ENCODE results near the gene OSBPL1A. TPM values are rescaled to one million over a fixed set of nuclear protein-coding genes. Genes with fewer than 3 reads are reported as not detected.

The OSBPL1A gene
- total RNA-seq, 6 experiments from 2014 or later = 6.2 to 16.3 (median 13.7) TPM

DNA sequence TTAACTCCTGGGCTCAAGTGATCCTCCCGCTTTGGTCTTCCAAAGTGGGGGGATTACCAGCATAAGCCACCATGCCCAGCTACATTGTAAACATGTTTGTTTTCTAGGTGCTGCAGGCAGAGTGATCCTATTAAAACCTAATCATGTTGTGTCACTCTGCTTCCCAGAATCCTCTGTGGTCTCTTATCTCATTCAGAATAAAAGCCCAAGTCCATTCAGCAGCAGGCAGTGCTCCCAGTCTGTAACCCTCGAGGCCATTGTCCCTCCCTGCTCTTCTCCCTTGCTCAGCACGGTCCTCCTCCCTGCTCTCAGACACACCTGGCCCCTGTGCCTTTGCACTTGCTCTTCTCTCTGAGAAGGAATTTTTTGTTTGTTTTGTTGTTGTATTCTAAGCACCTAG, 269.9 kb downstream of the OSBPL1A start:
- peaks cover 25% of the 10 kb centered on the region for H3K4me1 Mint-ChIP-seq (ENCODE audit: low read depth)
- no peak overlapping the region for H3K27ac Mint-ChIP-seq
- TF ChIP-seq, protein P1, sequence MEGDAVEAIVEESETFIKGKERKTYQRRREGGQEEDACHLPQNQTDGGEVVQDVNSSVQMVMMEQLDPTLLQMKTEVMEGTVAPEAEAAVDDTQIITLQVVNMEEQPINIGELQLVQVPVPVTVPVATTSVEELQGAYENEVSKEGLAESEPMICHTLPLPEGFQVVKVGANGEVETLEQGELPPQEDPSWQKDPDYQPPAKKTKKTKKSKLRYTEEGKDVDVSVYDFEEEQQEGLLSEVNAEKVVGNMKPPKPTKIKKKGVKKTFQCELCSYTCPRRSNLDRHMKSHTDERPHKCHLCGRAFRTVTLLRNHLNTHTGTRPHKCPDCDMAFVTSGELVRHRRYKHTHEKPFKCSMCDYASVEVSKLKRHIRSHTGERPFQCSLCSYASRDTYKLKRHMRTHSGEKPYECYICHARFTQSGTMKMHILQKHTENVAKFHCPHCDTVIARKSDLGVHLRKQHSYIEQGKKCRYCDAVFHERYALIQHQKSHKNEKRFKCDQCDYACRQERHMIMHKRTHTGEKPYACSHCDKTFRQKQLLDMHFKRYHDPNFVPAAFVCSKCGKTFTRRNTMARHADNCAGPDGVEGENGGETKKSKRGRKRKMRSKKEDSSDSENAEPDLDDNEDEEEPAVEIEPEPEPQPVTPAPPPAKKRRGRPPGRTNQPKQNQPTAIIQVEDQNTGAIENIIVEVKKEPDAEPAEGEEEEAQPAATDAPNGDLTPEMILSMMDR (IDR thresholded peaks at IDR 0.05) = no peak
- no peak for DNase-seq
- peaks cover 5% of the 10 kb centered on the region; the same call in 1 of the 2 replicates for H3K36me3 Mint-ChIP-seq (ENCODE audit: low read depth)
- H3K9me3 Mint-ChIP-seq = no peaks in the 10 kb centered on the region
- peaks cover 2% of the 10 kb centered on the region for H3K27me3 Mint-ChIP-seq (ENCODE audit: insufficient read depth)
- H3K4me3 Mint-ChIP-seq = no peak overlapping the region

GRCh38 chr18:24126155-24126961, 271.3 kb downstream of the OSBPL1A start:
- Mint-ChIP-seq H3K27me3 (ENCODE audit: insufficient read depth) (peaks cover 2% of the 10 kb centered on the region), H3K9me3 (no peaks in the 10 kb centered on the region), H3K27ac (no peak overlapping the region), H3K4me1 (ENCODE audit: low read depth) (peaks cover 19% of the 10 kb centered on the region), H3K4me3 (no peak overlapping the region), H3K36me3 (ENCODE audit: low read depth) (peaks cover 5% of the 10 kb centered on the region; the same call in 1 of the 2 replicates)
- TF ChIP-seq, protein P1 (IDR thresholded peaks at IDR 0.05) = no peak
- no peak for DNase-seq

- TF ChIP-seq, protein P1 (IDR thresholded peaks at IDR 0.05) = no peak
- no peaks in the 10 kb centered on the region for H3K9me3 Mint-ChIP-seq
- DNase-seq = no peak
- peaks cover 2% of the 10 kb centered on the region for H3K27me3 Mint-ChIP-seq (ENCODE audit: insufficient read depth)
- no peak overlapping the region for H3K4me3 Mint-ChIP-seq
- peaks cover 6% of the 10 kb centered on the region for H3K36me3 Mint-ChIP-seq (ENCODE audit: low read depth)
- no peak overlapping the region for H3K27ac Mint-ChIP-seq
- H3K4me1 Mint-ChIP-seq (ENCODE audit: low read depth) = peaks cover 15% of the 10 kb centered on the region
Measured at GRCh38 chr18:24121625-24122024, 276.0 kb downstream of the OSBPL1A start.

DNA sequence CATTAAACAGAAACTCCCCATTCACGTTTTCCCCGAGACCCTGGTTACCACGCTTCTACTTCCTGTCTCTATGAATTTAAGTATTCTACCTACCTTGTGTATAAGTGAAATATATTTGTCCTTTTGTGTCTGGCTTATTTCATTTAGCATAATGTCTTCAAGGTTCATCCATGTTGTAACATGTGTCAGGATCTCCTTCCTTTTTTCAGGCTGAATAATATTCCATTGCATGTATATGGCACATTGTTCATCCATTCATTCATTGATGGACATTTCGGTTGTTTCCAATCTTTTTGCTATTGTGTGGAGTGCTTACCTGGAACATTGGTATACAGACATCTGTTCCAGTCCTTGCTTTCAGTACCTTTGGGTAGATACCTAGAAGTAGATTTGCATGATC, 276.9 kb downstream of the OSBPL1A start:
- H3K36me3 Mint-ChIP-seq (ENCODE audit: low read depth) = peaks cover 6% of the 10 kb centered on the region
- H3K4me1 Mint-ChIP-seq (ENCODE audit: low read depth) = peaks cover 6% of the 10 kb centered on the region
- H3K9me3 Mint-ChIP-seq = no peaks in the 10 kb centered on the region
- H3K27me3 Mint-ChIP-seq (ENCODE audit: insufficient read depth) = peaks cover 2% of the 10 kb centered on the region
- no peak overlapping the region for H3K27ac Mint-ChIP-seq
- DNase-seq = no peak
- H3K4me3 Mint-ChIP-seq = no peak overlapping the region
- TF ChIP-seq, protein P1 (IDR thresholded peaks at IDR 0.05) = no peak

GRCh38 chr18:24118750-24119577, 278.7 kb downstream of the OSBPL1A start:
- Mint-ChIP-seq H3K9me3 (no peaks in the 10 kb centered on the region), H3K36me3 (ENCODE audit: low read depth) (peaks cover 6% of the 10 kb centered on the region), H3K27ac (no peak overlapping the region), H3K27me3 (ENCODE audit: insufficient read depth) (no peaks in the 10 kb centered on the region; the same call in 1 of the 2 replicates), H3K4me1 (ENCODE audit: low read depth) (no peaks in the 10 kb centered on the region), H3K4me3 (no peak overlapping the region)
- DNase-seq = peak; percentile 50
- TF ChIP-seq, protein P1 (IDR thresholded peaks at IDR 0.05) = peak; percentile 99

Measured in HFFc6 (cell line).